Stomach (tissue), 4 donors: Measurements from ENCODE around the gene DNAH17.

Experiments
- CTCF ChIP-seq, 7 experiments: fragments of 450-650 bp in 4 of 7; fragments of 200-600 bp in 3 of 7; sonication (generic) in 3 of 7; IDR thresholded peaks; one replicate each; pipeline ENCODE4 v1.5.1; 2016 to 2019; ENCODE audit warnings: antibody characterized with exemption in 7 of 7, control low read depth in 2 of 7, mild to moderate bottlenecking in 1 of 7
- EP300 ChIP-seq: sonication (generic); formaldehyde crosslinking; IDR thresholded peaks from one replicate; pipeline ENCODE4 v1.6.1; 2017; ENCODE audit warnings: antibody characterized with exemption
- POLR2A ChIP-seq, 4 donors: fragments of 450-650 bp; IDR thresholded peaks; one replicate each; pipeline ENCODE4 v1.6.1; 2016; ENCODE audit warnings: antibody characterized with exemption in 4 of 4, control low read depth in 2 of 4, mild to moderate bottlenecking in 1 of 4, moderate library complexity in 1 of 4
- POLR2AphosphoS5 ChIP-seq, 3 donors: sonication (generic); formaldehyde crosslinking; IDR thresholded peaks; one replicate each; pipeline ENCODE4 v1.6.1; 2016; ENCODE audit warnings: antibody characterized with exemption in 3 of 3

- TF ChIP-seq POLR2A (IDR thresholded peaks at IDR 0.05) (no peak), CTCF (IDR thresholded peaks at IDR 0.05) (no peak), POLR2AphosphoS5 (IDR thresholded peaks at IDR 0.05) (no peak), EP300 (no peak)
Measured at GRCh38 chr17:78431692-78431958, 145.6 kb downstream of the DNAH17 start.
